GM21529 (cell line): ENCODE measurements around the gene C3orf20.

Source experiments
- ATAC-seq: cut with Tn5 transposase; IDR thresholded peaks from one replicate; pipeline ENCODE4 v1.9.1; 2021; ENCODE audit not compliant: unreplicated experiment

Gene C3orf20

DNA sequence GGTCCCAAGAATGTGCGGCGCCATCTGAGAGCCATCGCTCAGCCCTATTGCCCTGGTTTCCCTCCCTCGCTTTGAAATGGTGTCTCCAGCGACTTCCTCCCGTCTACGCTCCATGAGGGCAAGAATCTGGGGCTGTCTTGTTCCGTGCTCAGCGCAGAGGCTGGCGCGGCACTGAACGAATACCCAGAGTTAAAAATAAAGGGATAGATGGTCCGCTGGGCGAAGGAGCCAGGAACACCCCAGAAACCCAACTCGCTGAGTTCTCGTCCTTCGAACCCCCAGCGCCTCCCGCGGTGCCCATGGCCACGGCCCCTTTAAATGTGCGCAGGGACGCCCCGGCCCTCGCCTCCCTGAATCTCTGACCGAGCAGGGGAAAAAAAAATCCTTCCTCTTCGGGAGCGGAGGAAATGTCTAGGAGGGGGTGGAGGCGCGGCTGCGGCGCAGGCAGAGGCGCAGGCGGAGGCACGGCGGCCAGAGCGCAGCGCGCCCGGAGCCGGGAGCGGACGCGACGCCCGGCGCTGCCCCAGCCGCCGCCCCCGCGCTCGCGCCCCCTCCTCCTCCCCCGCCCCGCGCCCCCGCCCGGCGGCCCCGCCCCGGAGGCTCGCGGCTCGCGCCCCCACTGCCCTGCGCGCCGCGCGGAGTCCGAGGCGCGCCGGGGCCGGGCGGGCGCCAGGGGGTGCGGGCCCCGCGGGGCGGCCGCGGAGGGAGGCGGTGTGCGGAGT is 135.3 kb downstream of the C3orf20 start:
- no peak for ATAC-seq

- no peak for ATAC-seq
These were observed 136.1 kb downstream of the C3orf20 start for GRCh38 chr3:14810801-14811661.

DNA sequence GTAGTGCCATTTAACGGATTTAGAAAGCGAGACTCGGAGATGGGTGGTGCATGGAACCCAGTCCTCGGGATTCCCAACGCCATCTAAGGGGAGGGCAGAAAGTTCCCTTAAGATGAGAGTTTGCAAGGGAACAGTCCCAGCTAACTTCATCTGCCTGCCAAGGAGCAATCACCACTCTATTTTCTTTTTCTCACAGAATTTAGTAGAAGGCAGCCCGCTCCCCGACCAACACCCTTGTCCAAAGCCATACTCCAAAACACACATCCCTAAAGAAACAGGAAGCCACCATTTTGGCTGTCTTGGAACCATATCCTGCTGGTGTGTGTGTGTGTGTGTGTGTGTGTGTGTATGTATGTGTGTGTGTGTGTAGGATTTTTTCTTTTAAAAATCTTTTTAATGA is 136.7 kb downstream of the C3orf20 start:
- no peak for ATAC-seq

DNA sequence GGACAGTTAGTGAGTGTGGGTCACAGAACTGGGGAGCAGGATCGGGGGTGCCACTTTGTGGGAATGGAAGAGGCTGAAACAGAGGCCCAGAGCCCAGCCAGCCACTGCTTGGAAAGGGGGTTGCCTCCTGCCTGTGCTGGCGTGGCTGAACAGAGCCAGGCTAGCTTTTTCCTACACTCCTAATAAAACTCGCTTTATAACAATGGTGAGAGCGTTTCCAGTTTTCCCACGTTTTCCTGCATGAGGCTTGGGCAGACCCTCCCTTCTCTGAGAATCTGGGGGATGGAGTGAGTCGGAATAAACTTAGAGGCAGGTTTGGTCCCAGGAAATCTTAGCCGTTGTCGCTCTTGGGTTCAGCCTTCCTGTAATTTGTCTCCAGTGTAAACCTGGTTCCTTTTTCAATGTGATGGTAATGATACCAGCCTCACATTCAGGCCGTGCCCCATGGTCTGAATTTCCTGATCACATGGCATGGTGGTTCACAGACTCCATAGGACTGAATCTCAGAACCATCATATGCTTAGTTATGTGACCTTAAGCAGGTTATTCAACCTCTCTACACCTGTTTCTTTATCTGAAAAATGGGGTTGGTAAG is 137.4 kb downstream of the C3orf20 start:
- no peak for ATAC-seq

- ATAC-seq: no peak
These were observed 139.5 kb downstream of the C3orf20 start for GRCh38 chr3:14814411-14814871.

- no peak for ATAC-seq
These were observed 141.4 kb downstream of the C3orf20 start for GRCh38 chr3:14816359-14816758.

- ATAC-seq: no peak
These were observed 144.0 kb downstream of the C3orf20 start, which contains the start of gene FGD5 for GRCh38 chr3:14818804-14819500. Gene FGD5 (plus strand): TSS chr3:14818962. CDS start chr3:14819072, 110 bp downstream.

- ATAC-seq: no peak
These were observed 144.7 kb downstream of the C3orf20 start for GRCh38 chr3:14819671-14820070.

GRCh38 chr3:14820156-14820555 is 145.2 kb downstream of the C3orf20 start:
- ATAC-seq: no peak

DNA sequence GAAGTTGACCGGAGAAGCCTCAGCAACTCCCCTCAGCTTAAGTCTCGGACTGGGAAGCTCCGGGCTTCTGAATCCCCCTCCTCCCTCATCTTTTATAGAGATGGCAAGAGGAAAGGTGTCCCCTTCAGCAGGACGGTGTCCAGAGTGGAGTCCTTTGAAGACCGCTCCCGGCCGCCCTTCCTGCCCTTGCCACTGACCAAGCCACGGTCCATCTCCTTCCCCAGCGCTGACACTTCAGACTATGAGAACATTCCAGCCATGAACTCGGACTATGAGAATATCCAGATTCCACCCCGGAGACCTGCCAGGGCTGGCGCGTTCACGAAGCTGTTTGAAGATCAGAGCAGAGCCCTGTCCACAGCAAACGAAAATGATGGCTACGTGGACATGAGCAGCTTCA is 146.2 kb downstream of the C3orf20 start:
- ATAC-seq: no peak

GRCh38 chr3:14822134-14822533 is 147.2 kb downstream of the C3orf20 start:
- ATAC-seq: no peak
